Stimulated activated CD8-positive, alpha-beta memory T cell treated with anti-CD3 and anti-CD28 coated beads, Interleukin-4, amount 100 ng/mL, for 24 hours (primary cell): ENCODE results near the gene AP2A2.

ENCODE experiments used
- DNase-seq: peaks from one replicate; pipeline ENCODE4 v3.0.0-alpha.2; 2020; ENCODE audit warnings: low read depth

AP2A2 gene

DNA sequence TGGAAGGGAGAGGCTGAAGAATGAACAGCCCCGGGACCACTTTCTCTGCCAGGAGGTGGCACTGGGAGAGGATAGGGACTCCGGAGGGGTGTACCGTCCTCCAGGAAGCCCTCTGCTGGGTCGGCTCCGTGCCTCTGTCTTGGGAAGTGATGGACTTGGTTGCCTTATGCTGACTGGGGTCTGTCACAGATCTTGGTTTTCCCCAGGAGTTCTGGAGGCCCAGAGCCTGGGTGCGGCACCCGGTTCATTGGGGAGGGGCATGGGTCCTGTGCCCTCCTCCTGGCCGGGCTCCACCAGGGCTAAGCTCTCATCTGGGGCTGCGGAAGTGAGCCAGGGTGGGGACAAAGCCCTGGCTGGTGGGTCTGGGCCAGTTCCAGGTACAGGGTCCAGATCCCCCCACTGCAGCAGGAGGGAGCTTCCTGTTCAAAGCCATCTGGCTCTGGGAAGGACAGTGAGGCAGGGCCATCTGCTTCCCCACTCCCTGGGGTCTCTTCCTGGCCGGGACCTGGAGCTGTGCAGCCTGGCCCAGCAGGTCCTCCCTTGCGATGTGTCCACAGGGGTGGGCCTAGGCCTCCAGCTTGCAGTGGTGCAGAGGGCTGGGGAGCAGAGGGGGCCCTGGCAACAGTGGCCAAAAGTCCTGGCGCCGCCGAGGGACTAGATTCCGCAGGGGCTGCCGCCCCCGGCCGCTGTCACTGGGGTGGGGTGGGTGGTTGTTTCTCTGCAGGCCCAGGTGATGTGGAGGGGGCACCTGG is 1.1 kb upstream of the AP2A2 start:
- no peak for DNase-seq

DNA sequence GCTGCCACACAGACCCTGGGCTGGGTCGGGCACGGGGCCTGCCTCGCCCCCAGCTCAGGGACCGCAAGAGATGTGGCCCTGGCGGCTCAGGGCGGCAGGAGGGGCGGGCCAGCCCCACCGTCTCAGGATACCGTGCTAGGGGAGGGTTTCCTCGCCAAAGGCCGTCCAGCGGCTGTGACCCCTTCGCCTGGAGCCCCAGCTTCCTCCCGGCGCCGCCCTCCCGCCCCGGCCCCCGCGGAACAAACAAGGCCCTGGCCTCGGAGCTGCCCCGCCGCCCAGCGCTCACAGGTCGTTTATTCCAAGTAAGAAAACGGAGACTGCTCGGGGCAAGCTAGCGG is 543 bp upstream of the AP2A2 start:
- no peak for DNase-seq

DNA sequence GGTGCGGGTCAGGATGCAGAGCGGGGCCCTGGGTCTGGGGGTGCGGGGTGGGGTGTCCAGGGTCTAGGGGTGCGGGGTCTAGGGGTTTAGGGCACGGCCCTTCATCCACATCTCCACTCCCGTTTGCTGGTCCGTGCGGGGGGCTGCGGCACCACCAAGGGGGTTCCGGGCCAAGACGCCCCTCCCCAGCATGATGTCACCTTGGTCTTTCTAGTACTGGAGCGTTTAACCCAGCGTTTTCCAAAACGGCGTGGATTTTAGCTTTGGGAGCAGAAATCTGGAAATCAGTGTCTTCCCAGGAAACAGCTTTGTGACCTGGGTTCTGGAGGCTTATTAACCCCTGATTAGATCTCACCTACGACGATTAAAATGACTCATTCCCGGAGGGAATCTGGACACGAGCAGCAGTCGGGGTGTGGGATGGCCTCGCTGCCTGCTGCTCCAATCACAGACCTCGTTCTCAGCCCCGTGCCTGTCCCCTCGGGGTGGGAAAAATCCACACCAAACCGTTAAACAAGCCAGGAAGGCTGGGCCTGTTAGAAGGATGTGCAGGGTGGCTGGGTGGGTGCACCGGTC is 759 bp downstream of the AP2A2 start:
- DNase-seq, result no peak

DNA sequence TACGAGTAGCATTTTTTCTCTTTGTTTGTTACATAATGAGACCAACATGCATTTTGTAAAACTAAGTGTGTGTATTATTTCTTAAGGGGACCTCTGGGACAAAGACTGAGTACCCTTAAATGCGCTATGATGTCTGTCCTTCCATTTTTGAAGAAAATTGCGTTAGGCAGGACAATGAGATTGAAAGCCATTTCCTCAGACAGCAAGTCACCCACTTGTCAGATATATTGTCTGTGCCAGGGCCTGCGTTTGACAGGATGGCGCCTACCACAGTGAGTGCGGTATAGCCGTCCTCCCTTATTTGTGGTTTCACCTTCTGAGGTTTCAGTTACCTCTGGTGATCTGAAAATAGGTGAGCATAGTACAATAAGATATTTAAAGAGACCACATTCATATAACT is 2.2 kb downstream of the AP2A2 start:
- DNase-seq, result no peak

DNA sequence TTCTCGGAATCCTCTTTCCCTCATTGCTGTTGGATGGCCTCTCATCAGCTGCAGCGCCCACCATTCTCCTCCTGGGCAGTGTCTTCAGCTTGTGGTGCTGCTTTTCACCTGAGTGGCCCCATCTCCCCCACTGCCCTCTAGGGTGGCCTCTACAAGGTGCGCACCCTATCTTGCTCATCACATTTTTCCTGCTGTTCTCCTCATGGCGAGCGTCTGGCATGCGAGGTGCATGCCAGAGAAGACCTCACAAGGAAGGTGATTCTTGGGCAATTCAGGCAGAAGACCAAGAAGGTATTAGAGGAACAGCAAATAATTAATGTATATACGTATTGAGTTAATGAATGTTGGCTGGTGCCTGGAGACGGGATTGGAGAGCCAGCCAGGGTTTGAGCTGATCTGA is 3.1 kb downstream of the AP2A2 start:
- DNase-seq, result no peak

DNA sequence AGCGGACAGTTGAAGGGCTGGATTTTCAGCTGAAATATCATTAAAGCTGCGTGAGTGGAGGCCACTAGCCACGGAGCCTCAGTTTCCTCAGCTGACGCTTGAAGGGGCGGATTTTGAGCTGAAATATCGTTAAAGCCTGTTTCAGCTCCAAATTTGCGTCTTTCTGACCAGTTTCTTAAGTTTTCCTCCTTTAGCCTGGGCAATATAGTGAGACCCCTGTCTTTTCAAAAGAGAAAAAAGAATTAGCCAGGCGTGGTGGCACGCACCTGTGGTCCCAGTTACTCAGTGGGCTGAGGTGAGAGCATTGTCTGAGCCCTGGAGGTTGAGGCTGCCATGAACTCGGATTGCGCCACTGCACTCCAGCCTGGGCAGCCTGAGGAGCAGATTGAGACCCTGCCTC is 3.7 kb downstream of the AP2A2 start:
- DNase-seq, result no peak

DNA sequence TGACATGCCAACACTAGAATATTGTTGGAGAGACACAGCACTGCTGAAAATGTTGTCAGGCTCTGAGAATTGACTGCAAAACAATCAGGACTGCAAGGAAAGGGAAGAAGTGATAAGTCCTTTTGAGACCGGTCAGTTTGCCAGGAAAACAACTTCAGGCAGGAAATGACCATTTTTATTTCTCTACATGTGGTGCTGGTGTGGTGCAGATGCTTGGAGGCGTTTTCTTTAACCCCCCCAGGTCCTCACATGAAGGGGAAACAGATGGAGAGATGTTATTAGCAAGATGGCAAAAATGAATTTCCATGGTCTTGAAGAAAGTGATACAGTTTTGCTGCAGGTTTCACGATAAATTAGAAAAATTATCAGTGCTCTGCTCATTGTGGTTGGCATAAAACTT is 5.7 kb downstream of the AP2A2 start:
- no peak for DNase-seq

DNA sequence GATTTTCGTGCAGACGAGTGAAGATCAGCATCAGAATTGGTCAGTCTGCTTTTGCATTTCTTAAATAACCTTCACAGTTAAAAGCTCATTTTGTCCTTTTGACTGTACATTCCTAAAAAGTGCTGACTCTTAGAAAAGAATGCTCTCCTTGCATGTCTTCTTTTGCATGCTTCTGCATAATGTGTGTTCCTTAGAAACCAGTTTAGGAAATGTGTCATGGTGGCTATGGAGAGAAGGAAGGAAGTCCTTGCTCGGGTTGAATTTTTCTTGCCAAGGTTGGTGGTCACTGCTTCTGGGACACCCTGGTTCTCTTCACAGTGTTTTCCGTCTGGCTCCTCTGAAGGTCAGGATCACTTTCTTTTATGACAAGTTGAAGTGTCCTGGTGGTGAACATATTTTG is 6.8 kb downstream of the AP2A2 start:
- no peak for DNase-seq

DNA sequence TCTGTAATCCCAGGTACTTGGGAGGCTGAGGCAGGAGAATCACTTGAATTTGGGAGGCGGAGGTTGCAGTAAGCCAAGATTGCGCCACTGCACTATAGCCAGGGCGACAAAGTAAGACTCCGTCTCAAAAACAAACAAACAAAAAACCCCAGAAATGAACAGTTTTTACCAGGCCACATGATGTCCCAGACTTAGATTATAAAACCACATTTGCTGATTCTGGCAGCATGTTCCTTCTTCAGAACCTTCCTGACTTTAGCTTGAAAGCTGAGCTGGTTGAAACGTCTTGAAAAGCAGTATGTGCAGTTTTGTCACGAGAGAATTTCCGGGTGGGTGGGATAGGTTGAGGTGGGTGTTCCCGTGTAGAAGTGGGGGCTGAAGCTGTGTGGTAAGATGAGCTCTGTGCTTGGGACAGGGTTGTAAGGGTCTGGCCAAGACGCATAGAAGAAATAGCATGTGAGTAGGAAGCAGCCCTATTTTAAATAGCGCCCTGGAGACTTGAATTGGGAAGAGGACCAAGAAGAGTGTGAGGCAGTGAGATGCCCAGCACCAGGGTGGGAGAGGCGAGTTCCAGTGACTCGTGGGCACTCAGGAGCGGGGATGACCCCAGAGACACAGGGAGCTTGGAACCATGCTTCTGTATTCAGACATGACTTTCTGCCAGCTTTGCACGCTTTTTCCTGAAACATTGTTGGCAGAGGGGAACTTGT is 7.6 kb downstream of the AP2A2 start:
- DNase-seq, result no peak

DNA sequence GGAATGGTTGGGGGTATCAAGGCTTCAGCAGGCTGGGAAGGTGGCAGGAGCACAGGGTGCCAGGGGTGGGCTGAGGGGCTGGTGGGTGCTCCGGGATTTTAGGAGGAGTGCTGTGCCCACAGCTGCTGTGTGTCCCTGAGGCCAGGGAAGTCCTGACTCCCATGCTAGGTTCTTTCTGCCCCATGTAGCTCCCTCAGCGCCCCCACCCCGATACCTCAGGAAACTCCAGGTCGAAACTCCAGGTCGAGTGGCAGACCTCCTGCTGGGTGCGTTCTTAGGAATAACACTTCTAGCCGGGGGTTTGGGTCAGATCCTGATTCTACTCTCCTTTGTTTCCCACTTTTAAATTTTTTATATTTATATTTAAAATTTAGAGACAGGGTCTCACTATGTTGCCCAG is 8.3 kb downstream of the AP2A2 start:
- DNase-seq, result no peak

DNA sequence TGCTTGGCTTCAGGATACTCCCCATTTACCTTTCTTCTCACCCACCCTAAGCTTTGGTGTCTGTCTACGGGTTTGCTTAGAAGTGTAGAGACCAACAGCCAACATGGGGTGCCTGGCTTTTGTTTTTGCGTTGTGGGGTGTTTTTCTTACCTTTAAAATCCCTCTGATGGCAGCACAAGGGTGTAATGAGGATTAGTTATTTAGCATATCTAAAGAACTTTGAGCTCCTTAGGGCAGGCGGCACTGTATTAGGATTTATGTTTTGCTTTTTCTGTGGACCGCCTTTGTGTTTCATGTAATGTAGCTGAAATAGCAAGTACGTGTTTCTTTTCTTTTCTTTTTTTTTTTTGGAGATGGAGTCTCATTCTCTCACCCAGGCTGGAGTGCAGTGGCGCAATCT is 8.9 kb downstream of the AP2A2 start:
- no peak for DNase-seq

DNA sequence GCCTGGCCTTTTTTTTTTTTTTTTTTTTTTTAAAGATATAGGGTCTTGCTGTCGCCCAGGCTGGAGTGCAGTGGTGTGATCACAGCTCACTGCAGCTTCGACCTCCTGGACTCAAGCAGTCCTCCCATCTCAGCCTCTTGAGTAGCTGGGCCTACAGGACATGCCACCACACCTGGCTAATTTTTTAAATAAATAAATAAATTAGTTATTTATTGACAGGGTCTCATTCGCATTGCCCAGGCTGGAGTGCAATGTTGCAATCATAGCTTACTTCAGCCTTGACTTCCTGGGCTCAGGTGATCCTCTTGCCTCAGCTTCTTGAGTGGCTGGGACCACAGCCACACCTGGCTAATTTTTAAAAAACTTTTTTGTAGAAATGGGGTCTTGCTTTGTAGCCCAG is 10.5 kb downstream of the AP2A2 start:
- DNase-seq, result no peak

DNA sequence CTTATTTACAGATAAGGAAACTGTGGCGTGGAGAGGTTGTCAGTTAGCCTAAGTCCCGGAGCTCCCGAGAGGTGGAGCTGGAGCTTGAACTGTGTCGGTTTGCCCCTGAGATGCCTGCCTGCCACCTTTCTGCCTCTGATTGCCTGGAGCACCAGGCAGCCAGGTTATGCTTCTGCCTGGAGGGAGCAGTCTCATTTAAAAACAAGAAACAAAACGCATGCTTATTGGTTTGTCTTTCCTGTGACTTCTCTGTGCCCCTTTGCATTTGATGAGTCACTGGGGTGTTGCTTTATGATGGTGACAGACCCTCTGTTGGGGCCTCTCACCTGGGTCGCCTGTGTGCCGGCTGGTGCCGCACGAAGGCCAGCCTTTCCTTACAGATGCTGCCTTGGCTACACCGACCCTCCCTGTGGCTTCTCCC is 12.2 kb downstream of the AP2A2 start:
- no peak for DNase-seq

DNA sequence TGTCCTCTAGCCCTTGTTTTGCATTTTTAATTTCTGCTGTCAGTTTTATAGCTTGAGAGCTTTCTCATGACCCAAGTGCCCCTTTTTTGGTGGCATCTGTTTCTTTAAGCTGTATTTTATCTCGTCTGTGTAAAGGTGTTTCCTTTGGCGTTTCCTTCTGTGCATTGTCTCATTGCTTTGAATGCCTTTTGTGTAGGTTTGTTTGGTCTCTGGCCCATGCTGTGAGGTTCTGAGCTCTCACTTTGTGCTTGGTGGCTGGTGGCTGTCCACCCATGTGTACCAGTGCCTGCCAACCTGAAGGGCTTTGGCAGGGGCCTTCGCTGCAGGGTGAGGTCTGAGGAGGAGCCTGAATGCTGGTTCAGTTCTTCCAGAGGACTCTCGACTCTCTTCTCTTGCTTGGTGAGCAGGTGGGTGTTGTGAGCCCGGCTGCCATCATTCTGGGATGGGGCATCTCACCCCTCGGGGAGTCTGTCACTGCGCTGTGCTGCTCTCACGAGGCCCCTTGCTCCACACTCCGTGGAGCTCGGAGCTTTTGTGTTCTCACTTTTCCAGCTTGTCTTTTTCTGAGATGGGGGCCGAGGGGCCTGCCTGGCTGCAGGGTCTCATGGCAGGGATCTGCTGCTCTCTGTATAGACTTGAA is 14.9 kb downstream of the AP2A2 start:
- no peak for DNase-seq

DNA sequence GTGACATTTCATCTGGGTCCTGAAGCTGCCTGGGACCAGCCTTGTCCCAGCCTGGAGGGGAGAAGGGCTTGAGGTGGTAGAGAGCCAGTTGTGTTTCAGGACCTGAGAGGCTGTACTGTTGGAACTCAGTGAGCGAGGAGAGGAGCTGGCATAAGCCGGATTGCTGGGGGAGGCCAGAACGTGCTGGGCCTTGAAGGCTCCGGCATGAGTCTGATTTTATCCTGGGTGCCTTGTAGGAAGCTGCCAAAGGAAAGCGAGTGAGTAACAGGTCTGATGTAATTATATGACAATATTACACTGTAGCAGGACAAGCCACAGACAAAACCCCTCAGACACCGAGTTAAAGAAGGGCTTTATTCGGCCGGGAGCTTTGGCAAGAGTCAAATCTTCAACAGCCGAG is 17.2 kb downstream of the AP2A2 start:
- no peak for DNase-seq

DNA sequence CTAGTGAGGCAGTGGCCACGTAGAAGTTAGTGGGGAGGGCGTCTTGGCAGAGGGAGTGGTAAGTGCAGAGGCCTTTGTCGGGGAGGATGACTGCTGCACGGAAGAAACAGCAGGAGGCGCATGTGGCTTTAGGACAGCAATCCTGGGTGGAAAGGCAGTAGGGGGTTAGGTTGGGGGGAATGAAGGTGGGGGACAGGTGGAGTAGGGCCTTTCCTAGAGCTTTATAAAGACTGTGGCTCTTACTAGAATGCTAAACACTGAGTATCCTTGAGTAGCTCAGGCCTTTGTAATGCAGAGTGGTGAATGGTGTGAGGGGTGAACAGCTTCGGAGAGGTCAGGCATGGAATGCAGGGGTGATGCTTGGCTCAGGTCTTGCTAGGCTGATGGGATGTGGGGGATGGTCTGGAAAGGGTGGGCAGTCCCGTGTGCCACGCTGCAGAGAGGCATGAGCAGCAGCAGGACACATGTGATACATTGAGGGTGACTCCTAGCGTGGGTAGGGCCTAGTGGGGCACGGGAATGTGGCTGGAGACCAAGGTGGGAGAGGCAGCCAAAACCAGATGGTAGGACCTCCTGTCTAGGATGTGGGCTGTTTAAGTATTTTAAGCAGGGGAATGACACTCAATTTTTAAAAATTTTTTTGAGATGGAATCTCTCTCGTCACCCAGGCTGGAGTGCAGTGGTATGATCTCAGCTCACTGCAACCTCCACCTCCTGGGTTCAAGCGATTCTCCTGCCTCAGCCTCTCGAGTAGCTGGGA is 19.2 kb downstream of the AP2A2 start:
- no peak for DNase-seq

DNA sequence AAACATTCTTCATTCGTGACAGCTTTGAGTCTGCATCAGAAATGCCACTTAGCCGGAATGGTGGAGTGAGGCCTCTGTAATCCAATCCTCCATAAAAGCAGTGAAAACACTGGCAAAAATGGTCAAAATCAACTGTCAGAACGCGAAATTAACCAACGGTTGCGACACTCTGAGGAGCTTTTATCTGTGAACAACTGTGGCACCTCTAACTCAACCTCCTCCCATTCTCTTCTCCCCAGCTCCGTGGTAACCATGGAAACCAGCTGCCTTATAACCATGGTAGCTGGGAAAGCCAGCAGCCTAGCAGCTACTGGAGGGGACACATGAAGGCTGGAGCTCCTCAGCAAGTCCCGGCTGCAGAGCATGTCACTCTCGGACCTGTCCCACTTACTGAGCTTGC is 20.3 kb downstream of the AP2A2 start:
- DNase-seq, result no peak

DNA sequence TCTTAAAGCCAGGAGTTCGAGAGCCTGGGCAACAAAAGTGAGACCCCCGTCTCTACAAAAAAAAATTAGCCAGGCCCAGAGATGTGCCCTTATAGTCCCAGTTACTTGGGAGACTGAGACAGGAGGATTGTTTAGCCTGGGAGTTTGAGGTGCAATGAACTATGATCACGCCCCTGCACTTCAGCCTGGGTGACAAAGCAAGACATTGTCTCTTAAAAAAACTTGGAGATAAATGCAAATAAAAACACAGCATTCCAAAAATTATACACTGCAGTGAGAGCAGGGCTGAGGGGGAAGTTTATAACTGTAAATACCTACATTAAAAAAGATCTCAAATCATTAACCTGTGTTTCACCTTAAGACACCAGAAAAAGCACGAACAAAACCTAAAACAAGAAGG is 22.1 kb downstream of the AP2A2 start:
- DNase-seq, result no peak

DNA sequence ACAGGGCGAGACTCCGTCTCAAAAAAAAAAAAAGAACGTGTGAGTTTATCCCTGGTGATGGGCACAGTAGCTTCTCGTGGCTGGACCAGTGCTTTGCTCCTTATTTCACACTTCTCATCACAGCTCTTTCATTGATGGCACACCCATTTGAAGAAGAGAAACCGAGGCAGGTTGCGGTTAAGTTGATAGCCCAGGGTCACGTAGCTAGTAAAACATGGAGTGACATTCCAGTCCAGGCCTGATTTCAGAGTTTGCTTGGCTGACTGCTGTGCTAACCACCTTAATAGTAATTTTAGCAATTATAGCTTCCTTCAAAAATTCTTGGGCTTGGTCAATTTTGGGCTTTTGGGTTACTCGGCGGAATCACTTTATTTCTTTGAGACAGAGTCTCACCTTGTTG is 25.8 kb downstream of the AP2A2 start:
- no peak for DNase-seq

DNA sequence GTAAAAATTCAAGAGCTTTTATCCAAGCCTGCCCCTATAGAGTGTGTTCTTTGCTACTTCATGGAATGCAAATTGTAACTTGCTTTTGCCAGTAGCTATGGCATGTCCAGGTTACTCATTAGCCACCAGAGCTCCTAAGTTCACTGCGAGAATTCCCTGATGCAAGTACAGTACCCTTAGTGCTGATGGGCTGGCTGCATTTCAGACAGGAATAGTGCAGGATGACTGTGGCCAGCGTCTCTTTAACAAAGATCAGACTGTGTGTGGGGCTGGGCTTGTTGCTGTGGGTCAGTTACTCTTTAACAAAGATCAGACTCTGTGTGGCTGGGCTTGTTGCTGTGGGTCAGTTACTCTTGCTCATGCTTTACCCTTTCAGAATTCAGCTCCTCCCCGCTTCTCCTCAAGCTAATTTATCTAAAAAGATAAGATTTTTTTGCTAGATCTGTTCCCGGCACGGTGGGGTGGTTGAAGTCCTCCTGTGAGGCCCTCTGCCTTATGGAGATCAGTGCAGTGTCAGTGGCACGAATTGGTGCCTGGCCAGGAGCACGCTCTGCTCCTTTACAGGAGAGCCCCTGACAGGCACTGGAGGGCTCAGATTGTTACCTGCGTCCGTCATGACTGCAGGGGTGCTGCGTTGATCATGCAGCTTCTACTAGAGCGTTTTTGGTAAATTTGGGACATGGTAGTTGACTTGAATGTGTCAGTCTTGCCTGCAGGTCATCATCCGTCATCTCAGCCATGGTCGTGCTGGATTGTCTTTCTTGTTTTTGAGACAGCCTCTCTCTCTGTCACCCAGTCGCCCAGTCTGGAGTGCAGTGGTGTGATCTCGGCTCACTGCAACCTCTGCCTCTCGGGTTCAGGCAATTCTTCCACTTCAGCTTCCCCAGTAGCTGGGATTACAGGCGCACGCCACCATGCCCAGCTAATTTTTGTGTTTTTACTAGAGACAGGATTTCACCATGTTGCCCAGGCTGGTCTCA is 27.0 kb downstream of the AP2A2 start:
- no peak for DNase-seq

DNA sequence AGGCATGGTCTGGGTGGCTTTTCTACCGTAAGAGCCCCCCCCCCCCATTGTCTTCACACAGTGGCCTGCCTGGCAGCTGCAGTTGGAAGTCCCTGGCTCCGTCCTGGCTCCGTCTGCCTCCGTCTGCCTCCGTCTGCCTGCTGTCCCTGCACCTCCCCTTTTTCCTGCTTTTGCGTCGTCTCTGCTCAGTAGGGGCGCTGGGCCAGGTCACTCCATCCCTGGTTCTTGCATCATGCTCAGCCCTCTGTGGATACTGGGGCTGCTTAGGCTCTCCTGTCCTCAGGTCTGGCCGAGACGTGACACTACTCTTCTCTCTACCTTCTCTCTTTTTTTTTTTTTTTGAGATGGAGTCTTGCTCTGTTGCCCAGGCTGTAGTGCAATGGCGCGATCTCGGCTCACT is 27.8 kb downstream of the AP2A2 start:
- DNase-seq, result no peak
